HT1080 (cell line): ENCODE measurements around the gene KIF3B. TPM values are rescaled to one million over a fixed set of nuclear protein-coding genes. Genes with fewer than 3 reads are reported as not detected.
A peak's percentile ranks its signal among the peaks of the same experiment; 100 is the strongest.
"Not testable (repeated sequence)": the region's sequence is repeated elsewhere in the genome, so short reads cannot be mapped to it uniquely, and the experiment has no call there.

Experiments used
- DNase-seq: peaks from one replicate; pipeline ENCODE4 v3.0.0-alpha.2; 2015; ENCODE audit warnings: low read depth
- total RNA-seq: library from RNA; depleted of rRNA; stranded (reverse); fragments of >200 nt; shearing (Covaris generic); gene quantifications from 2 replicates; pipeline ENCODE4 v1.2.3, GENCODE V29; 2014

The KIF3B gene
- total RNA-seq, 1 experiment from 2014 or later = 17.1 TPM

DNA sequence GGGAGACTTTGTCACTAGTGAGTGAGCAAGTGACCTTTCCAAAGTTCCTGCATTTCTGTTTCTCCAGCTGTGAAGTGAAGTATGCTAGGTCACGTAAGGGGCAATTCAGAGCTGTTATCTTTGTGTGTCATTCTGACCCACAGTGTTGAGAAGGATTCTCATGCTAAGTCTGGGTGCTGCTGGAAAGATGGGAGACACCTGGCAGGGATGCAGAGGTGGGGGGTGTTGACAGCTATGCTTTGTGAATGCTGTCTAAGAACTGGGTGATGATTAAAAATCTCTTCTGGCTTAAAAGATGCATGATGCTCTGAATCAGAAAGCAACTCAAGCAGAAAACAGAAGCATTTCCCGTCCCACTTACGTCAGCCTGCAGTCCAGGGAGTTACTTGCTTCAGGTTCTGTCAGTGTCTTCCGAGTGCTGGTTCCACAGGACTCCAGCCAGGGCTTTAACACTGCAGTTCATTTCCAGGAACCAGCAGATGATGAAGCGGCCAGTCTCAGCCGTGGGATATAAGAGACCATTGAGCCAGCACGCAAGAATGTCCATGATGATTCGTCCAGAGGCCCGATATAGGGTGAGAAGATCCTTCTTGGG, 49.7 kb downstream of the KIF3B start:
- no peak for DNase-seq

DNA sequence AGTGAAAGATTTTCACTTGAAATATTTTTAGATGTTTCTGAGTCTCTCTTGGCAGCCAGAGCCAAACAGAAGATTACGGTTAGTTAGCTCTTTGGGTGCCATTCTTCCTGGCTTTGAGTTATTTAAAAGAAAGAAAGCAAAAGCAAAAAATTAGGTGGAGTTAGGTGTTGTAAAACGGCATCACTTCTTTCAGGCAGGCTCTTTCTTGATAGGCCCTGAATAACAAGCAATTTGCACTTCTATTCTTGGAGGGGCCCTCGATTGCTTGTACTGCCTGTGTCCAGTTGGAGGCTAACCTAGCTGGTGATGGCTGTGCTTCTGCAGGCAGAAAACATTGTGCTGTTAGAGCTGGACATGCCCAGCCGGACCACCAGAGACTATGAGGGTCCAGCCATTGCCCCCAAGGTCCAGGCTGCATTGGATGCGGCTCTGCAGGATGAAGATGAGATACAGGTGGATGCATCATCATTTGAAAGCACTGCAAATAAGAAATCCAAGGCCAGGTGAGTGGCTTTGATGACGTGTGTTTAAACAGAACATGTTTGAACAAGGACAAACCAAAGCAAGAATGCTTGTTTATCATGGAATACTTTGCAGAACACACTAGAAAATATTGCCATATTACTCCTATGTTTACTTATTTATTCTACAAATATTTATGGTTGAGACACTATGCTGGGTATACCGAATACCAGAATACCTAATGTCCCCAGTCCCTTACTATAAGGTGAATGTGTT, 52.5 kb downstream of the KIF3B start:
- no peak for DNase-seq

DNA sequence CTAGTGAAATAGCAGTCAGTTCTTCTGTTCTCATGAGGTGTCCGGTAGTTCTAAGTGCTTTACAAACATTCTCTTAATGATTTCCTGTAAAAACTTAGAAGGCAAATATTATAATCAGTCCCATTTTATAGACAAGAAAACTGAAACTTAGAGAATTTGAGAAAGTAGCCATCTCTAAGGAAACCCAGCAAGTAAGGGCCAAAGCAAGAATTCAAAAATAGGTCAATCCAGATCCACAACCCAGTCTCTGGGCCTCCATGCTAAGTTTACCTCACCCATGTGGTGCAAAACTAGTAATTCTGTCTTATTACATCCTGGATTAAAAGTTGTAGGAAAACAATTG, 53.1 kb downstream of the KIF3B start:
- no peak for DNase-seq

DNA sequence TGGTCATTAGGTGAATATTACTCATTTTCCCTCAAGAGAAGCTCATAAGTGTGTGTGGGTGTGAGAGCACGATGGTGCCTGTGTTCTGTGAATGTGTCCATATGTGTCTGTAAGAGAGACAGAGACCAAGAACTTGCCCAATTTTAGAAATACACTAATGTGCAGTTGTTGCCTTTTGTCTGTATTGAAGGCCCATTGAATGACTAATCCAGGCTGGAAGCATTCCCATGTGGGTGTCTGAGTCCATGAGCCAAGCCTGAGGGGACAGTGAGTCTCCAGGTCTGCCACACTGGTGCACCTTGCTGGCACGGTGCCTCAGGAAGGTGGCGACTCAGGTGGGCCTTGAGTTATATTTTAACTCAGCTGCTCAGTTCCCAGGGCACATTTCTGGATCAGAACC, 55.2 kb downstream of the KIF3B start:
- peak; percentile 43 for DNase-seq

DNA sequence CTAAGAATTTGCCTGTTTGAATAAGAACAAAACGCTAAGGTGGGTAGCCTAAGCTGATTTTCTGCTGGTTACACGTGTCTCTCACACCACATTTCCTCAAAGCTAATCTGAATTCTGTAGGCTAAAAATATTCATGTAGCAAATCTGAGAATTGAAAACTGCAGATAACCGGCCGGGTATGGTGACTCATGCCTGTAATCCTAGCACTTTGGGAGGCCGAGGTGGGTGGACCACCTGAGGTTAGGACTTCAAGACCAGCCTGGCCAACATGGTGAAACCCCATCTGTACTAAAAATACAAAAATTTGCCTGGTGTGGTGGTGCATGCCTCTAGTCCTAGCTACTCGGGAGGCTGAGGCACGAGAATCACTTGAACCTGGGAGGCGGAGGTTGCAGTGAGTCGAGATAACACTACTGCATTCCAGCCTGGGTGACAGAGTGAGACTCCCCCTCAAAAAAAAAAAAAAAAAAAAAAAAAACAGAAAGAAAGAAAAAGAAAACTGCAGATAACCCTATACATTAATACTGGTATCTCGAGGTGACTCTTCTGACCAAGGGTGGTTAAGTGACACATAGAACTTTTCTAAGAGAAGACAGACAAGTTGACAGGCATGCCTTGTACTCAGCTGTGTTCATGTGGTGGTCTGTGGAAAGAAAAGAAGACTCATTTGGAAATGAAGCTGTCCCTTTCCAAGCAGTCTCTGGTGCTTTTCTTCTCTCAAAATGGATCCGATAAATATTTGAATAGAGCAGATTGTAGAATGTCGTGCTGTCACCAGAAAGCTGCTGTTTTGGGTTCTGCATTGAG, 55.9 kb downstream of the KIF3B start:
- DNase-seq = no peak

DNA sequence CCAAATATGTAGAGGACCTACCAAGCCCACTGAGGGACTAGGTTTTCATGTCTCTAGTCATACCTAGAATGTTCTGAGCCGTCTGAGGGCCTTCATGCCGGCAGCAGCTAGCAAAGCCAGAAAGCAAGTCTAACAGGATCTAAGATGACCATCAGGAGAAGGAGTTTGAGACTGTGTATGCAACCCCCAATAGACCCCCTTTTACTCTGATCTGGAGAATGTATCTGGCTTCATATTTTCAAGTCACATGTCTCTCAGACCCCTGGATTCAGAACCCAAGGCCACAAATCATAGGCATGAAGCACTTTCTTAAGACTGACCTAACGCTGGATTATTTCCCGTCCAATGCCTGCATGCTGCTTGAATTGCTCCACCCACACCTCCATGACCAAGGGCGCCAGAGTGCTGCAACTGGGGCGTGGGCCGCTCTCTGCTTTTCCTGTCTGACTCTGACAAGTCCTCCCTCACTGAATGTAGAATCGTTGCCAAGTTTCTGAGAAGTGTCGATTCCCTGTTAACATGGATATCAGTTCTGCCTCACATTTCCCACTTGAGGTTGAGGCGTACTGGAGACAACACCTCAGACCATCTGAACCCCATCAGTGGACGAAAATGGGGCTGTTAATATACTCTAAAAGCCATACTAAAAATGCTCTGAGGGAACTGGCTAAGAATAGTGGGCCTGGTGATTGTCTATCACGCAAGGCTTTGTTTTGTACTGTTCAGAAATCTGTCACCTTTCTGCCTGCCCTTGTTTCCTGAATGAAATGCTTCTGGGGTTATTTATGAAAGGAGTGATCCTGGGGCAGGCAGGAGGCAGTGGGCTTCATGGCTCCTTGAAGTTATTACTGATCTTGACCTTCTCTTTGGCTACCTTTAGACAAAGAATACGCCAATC, 56.8 kb downstream of the KIF3B start:
- DNase-seq = no peak

DNA sequence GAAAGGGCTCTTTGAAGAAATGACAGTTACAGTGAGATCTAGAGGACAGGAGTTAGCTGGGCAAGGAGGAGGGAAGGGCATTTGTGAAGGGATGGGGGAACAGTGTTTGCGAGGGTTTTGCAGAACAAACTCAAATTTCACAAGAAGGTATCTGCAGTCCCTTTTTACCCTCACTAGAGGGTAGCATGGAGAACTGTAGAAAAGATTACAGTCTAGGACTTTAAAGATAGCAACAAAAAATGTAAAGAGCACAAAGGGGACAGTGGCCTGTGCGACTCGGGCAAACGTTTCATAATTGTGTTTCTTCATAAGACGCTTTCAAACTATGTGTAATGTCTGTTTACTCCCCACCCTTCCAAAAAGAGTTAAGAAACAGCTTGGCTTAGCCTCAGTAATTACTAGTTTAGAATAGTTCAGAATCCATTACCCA, 59.5 kb downstream of the KIF3B start:
- DNase-seq = peak; percentile 19

DNA sequence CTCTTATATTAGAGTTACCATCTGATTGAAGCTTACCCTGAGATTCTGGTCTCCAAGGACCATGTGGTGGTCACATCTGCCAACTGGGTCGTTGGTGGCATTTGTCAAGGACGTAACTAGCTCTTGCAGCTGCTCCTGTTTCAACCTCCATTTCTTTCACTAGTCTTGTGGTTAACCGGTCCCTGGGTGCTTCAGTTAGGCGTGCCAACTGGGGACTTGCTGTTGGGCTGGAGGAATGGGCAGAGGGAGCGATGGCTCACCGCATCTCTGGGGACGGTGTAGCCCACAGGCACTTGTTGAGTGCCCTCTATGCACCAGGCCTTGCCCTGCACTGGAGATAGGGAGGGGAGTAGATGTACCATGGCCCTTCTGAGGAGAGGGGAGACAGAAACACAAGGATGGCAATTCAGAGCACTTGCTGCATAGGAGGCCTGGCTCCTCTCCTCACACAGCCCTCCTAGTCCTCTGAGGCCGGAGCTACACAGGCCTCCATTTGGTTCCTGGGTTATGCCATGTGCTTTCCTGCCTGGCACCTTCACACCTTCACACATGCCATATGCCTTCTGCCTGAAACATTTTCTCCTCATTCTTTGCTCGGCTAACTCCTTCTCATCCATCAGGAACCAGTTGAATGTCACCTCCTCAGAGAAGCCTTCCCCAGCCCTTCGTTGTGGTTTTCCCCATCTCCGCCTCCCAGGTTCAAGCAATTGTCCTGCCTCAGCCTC, 60.6 kb downstream of the KIF3B start:
- DNase-seq = no peak

DNA sequence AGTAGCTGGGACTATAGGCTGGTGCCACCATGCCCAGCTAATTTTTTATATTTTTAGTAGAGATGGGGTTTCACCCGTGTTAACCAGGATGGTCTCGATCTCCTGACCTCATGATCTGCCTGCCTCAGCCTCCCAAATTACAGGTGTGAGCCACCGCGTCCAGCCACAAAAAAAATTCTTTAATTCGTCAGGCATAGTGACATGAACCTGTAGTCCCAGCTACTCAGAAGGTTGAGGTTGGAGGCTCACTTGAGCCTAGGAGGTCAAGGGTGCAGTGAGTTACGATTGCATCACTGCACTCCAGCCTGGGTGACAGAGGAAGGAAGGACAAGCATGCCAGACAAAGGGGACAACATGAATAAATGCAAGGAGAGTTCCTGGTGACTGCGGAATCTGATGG, 61.2 kb downstream of the KIF3B start:
- DNase-seq = no peak

DNA sequence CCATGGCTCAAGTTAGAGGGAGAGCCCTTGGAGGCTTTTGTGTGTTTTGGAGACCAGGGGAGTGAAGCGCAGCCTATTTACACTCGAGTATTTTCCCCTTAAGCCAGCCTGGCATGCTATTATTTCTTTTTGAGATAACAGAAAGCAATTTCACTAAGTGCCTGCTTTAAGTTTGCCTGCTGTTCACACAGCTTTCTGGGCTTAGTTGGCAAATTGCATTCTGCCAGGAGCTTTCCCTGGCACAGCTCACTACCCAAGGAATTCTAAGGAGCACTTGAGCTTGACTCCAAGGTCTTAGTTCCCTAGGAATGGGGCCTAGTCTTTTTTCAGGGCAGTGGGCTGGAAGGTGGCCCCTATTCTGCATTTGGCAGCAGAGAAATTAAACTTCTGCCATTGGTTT, 61.7 kb downstream of the KIF3B start:
- no peak for DNase-seq

DNA sequence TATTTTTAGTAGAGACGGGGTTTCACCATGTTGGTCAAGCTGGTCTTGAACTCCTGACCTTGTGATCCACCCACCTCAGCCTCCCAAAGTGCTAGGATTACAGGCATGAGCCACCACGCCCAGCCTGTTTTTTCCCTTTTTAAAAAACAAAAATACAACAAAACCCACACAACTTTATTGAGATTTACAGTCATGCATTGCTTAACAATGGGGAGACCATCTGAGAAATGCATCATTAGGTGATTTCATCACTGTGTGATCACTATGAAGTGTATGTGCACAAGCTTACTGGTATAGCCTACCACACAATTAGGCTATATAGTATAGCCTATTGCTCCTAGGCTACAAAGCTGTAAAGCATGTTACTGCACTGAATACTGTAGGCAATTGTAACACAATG, 63.6 kb downstream of the KIF3B start:
- not testable (repeated sequence) for DNase-seq

DNA sequence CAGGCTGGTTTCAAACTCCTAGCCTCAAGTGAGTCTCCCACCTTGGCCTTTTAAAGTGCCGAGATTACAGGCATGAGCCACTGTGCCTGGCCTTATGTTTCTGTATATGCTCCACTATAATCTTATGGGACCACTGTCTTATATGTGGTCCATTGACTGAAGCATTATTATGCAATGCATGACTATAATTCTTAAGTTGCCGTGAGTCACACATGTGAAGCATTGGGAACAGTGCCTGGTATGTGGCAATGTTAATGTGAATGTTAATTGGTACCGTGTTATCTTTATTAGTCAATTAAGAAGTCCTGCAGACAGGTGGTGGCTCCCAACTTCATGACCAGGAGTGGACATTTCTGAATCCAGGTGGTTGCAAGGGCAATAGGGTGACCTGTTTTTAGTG, 66.0 kb downstream of the KIF3B start:
- DNase-seq = peak; percentile 54

DNA sequence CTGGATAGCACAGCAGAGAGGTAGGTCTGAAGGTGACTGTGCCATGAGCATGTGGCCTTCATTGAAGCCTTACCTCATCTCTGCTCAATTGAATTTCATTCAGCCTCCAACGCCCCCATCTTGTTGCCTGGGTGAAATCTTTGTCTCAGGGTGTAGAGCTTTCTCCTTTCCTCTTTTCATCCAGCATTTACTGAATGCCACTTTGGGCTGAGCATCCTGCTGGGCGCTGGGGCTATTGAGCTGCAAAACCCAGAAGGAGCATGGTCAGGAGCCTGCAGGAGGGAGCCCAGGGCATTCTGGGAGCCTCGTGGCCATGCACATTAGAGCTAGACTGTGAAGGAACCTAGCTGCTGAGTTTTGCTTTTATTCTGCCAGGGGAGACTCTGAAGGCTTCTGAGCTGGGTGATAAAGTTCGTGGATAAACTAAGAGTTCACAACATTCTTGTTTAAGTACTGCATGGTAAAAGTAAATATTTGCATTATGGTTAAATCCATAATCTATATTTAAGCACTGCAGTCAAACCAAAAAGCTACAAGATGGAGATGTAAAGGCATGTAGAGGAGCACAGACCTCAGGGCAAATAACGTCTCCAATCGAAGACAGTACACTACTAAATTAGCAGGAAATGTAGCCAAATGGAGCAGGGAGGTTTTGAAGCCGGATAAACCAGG, 67.5 kb downstream of the KIF3B start:
- no peak for DNase-seq

DNA sequence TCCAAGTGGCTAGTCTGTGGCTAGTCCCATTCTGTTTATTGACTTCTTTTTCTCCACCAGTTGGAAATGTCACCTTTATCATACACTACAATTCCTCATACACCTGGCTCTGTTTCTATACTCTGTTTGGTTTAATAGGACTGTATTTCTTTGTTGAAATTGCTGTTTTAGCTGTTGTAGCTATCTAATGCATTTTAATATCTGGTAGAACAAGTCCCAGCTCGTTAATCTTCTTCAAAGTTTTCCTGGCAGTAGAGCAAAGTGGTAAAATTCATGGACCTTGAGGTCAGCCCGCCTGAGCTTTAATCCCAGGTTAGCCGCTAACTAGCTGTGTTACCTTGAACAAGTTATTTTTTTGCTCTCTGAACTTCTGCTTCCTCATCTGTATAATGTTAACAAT, 70.8 kb downstream of the KIF3B start:
- DNase-seq = no peak

DNA sequence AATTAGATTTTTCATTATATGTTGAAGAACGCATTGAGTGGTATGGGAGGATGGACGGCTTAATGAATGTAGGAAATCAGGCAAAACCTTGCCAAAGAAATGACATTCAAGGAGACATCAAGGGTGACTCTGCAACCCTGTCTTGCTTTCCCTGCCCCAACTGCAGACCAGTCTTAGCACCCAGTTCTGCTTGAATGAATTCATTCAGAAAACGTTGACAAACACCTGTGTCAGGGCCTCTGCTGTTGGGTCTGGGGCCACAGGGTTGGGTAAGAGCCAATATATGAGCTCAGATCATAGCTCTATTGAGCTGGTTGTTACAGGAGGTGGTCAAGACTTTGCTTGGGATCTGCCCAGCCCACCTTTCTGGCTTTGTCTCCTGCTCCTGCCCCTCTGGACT, 73.0 kb downstream of the KIF3B start:
- DNase-seq = no peak

DNA sequence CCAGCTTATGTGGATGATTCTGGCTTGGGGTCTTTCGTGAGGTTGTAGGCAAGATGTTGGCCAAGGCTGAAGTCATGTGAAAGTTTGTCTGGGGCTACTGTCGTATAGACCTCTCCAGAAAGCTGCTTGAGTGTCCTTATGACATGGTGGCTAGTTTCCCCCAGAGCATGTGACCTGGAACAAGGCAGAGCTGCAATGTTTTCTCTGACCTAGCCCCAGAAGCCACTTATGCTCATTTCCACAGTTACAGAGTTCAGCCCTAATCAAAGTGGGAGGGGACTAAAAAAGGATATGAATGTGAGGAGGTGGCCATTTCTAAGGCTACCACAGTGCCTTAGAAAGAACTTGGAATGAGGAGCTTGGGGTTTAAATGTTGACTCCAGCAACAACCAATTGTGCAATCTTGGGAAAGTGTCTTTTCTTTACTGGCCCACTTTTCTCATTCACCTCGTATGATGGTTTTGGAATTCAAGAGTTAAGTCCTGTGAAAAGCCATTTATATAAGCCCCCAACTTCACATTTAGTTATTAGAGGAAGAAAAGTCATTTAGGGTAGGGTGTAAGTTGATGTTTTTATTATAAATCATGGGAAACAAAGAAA, 74.8 kb downstream of the KIF3B start:
- no peak for DNase-seq

DNA sequence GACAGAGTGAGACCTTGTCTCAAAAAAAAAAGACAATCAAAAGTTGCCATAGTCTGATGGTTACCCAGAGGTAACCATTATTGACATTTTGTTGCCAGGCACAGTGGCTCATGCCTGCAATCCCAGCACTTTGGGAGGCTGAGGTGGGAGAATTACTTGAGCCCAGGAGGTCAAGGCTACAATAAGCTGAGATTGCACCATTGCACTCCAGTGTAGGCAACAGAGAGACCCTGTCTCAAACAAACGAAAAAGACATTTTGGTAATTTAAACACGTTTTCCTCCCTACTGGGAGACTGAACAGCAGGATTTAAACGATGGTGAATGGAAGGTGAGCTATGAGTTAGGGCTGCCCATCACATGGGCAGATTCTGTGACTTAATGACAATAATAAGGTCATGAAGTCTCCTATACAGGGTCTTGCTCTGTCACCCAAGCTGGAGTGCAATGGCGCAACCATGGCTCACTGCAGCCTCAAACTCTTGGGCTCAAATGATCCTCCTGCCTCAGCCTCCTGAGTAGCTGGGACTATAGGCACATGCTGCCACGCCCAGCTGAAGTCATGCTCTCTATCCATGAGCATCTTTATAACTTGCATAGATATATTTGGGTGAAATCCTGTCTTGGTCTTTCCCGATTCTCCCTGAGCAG, 76.5 kb downstream of the KIF3B start:
- no peak for DNase-seq

DNA sequence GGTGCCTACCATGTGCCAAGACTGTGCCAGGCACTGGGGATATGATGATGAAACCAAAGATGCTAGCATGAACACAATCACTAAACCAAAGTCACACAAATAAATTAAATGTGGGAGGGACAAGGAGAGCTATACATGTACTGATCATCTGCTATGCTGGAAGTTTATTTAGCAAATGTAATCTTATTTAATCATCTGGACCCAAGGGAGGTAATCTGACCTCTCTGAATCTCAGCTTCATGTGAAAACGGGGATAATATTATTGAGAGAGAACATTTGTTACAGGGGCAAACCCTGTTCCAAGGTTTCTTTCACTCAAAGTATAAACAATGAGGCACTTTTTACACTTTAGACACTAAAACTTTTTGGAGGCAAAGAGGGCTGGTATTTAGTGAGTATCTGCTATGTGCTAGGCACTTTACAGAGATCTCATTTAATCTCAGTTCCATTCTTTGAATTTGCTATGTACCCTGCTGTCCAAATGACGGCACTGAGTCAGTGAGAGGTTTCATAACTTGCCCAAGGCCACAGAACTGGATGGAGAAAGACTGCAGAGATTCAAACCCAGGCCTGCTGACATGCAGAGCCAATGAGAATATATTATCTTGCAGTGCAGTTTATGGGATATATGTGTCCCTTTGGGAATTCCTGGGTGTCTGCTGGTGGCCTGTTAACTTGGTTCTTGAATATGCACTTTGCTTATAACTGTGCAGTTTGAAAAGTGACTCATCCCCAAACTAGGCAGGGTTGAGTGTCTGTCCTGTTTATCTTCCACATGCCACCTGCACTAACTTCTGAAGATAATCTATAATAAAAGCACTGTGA, 77.4 kb downstream of the KIF3B start:
- DNase-seq = peak; percentile 70
